GM18511 (cell line): ENCODE data around the gene CNFN.

Experiments used
- ATAC-seq: cut with Tn5 transposase; IDR thresholded peaks from one replicate; pipeline ENCODE4 v1.9.1; 2021; ENCODE audit warnings: mild to moderate bottlenecking, moderate library complexity; ENCODE audit not compliant: unreplicated experiment

Gene CNFN, protein sequence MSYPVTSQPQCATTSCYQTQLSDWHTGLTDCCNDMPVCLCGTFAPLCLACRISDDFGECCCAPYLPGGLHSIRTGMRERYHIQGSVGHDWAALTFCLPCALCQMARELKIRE

DNA sequence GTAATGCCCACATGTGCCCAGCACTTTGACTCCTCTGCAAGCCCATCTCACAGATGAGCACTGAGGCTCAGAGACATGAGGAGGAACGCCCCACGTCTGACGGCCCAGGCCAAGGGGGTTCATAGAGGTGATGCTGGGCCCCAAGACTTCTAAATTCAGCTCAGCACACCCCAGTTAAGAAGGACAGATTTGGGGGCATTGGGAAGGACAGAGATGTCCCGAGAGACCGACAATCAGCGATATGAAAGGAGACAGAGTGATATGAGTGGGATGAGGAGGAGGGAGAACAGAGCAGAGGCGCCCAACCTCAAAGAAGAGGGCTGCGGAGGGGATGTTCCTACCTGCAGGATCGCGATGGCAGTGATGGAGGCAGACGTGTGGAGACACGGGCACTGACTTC lies at the start of gene CNFN:
TSS of gene CNFN (minus strand) at position 399 of the 400 bp plus-strand sequence. CDS start 1,260 bp downstream, outside the sequence.
- ATAC-seq: no peak

DNA sequence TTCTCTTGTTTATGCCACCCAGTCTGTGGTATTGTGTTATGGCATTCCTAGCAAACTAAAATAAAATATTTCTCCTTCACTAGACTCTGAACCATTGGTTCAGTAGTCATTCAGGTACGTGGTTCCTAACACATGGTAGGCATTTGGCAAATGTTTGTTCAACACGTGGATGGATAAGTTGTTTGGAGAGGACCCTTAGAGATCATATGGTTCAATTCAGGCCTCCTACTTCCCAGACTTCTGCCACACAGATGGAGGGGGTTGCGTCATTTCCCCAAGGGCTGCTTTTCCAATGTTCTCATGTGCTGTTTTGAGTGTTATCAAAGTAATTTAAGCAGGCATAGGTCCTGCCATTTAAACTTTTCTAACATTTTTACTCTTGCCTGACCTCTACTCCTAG lies 45.9 kb upstream of the CNFN start:
- ATAC-seq: no peak

DNA sequence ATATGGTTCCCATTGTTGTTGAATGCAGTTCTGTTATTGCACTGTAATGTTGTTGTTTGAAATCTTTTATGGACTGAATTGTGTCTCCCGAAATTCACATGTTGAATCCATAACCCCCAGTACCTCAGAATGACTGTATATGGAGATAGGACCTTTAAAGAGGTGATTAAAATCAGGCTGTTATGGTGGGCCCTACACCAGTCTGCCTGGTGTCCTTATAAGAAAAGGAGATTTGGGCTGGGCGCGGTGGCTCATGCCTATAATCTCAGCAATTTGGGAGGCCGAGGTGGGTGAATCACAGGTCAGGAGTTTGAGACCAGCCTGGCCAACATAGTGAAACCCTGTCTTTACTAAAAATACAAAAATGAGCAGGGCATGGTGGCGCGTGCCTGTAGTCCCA lies 45.2 kb upstream of the CNFN start:
- no peak for ATAC-seq

DNA sequence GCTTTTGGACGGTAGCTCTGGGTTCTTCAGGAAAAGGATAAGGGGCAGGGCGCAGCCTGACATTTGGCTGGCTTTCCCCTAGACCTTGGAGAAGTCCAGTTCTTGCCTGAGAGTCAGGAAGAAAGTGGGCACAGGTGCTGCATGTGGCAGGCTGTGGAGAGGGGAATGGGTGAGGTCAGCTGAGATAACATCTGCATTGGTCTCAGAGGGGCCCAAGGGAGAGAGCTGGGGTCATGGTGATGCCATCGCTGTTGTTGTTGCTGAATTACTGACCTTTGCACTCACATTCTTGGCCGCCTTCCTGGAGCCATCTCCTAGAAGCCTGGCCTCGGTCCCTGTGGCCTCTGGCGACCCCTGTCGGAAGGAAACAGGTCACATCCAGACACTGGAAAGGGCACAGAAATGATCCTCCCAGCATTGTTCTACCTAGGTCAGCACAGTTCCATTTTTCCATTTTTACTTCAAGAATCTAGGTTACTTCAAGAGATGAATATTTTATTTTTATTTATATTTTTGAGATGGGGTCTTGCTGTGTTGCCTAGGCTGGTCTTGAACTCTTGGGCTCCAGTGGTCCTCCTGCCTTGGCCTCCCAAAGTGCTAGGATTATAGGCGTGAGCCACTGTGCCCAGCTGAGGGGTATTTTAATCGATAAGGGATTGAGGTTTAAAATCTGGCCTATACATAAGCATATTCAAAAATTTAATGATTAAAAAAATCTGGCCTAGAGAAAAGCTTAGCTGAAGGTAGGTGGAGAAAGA lies 43.6 kb upstream of the CNFN start:
- ATAC-seq: no peak

DNA sequence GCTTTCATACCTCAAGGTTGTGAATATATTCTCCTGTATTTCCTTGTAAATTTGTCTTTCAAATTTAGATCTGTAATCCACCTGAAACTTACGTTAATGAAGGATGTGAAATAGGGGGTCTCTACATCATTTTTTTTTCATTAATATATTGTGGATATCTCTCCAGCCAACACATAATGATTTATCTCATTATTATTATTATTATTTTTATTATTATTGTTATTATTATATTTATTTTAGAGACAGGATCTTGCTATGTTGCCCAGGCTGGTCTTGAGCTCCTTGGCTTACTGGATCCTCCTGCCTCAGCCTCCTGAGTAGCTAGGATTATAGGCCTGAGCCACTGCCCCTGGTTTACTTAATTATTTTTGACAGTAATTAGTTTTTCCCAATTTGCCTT lies 41.4 kb upstream of the CNFN start:
- ATAC-seq: no peak

DNA sequence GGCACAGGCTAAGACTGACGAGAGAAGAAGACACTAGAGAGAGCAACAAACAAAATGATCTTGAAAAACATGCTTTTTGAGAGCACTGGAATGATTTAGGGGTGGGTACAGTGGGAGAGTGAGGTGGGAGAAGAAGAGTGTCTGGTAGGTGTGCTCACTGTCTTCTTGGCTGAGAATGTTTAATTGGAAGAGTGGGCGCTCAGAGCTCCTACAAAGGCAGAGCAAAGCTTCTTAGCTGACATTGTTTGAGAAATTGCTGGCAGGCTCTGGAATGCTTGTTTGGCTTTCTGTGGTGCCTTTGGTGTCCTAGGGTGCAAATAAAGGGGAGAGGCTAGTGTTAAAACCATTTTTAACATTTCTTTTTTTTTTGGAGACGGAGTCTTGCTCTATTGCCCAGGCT lies 38.6 kb upstream of the CNFN start:
- ATAC-seq: no peak

DNA sequence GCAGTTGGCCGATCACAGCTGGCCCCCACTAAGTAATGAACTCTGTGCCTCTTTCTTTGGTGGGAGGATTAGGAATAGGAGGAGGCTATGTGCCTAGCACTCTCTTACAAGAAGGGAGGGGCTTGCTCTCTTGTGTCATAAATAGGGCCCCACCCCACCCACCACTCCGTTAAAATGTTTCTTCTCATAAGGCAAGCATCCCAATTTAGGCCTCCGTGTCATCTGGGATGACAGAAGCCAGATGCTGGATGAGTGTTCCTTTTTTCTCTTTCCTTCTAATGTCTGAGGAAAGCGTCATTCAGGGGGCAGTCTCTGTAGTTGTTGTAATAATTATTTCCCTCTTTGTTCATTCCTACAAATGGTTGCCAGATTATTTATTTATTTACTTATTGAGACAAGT lies 37.2 kb upstream of the CNFN start, which contains the start of gene LIPE:
TSS of gene LIPE (minus strand) at position 76 of the 400 bp plus-strand sequence. CDS start 239 bp downstream, outside the sequence.
- no peak for ATAC-seq

DNA sequence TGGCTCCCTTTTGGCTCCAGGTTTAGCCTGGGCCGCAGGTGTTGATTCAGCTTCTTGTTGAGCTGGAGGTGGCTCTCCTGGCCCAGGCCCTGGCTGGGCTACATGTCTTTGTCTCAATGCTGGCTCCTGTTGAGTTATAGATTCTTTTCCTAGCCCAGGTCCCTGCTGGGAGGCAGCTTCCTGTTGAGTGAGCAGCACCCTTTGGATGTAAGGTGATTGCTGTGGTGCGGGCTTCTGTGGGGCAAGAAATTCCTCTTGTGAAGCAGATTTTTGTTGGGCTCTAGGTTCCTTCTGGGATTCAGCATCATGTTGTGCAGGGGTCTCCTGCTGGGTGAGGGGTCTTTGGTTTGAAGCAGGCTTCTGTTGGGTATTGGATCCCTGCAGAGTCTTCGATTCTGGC lies 36.5 kb upstream of the CNFN start:
- ATAC-seq: no peak

DNA sequence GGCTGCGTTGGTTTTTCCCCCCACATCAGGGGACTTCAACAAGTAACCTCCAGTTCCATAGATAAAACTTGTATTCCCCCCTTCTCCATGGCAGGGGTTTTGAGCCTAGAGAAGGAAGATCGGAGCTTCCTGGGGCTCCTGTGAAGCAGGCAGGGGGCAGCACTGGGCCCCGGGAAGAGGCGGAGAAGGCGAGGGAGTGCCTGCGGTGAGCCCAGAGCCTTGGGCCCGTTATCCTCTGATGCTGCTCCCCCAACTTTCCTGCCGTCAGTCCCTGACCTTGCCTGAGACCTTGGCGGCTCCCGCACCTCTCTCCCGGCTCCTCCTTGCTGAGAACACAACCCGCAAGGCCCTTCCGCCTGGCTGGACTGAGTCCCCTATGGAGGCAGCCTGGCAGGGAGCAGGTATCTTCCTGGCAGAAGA lies 34.6 kb upstream of the CNFN start:
- no peak for ATAC-seq

DNA sequence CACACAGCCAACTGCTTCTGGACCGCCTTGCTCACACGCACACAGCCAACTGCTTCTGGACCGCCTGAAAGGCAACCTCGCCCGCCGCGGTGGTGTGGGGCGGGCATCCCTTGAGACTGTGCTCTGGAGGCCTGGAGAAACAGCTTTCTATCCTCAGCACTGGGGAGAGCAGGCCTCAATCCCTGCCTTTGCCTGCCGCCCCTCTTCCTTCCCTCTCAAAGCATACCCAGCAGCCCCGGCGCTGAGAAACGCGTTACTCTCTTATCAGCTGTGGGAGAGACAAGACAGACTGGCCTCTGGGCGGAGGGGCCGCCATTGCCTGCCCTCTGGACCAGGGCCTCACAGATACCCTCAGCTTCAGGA lies 34.2 kb upstream of the CNFN start:
- ATAC-seq: no peak

DNA sequence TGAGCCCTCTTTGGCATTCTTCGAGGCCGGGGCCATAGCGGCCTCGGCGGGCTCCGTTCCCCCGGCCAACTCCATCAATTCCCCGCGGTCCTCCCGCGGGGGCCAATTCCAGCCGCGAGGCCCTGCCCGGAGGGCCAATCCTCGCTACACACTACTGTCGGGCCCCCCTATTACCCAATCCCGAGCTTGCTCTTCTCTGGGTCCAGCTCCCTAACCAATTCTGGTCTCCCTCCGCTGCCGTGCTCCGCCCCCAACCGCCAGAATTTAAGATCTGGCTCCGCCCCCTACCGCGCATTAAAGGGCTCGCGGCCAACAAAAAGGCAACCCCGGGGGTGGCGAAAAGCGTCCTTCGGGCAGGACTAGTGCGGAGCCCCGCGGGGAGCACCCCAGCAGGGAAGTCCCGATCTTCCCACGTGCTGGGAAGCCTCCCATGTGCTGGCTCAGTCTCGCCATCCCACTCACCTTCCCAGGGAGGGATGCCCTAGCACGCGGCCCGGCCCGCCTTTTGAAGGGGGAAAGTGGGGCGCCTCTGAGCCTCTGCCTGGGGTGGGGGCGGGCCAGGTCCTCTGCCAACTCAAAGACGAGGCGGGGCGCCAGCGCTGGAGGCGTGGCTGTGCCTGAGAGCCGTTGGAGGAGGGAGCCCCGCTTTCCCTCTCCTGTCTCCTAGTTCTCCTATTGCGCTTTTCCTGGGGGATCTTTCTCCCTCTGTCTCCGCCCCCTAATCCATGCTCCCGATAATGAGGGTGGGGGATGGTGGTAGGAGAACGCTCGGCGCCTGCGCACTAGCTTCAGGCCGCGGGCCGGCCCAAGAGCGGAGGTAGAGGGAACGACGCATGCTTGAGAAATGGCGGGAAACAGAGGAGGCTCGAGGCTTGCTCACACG lies 33.6 kb upstream of the CNFN start:
- peak; percentile 90 for ATAC-seq

DNA sequence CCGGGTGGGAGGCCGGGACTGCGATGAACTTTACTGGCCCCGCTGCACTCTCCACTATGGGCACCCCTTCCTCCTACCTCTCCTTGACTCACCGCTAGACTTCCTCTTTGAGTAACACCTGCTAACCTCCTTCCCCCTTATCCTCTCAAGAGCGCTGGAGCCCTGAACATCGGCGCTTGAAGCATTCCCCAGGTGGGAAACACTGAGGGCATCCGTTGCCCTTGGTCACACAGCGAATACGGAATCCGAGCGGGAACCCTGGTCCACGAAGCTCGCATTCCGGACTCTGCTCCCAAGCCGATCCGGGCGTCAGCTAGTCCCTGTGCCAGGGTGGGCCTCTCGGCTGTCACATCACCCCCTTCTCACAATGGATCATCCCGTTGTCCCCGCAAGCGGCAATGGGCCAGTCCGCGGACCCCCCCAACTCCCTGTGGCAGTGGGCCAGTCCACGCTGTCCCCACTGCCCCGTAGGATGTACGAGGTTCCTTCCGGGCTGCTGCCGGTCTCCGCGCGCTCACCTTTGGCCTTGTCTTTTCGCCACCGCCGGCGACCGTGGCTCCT lies 32.9 kb upstream of the CNFN start:
- peak; percentile 50 for ATAC-seq

DNA sequence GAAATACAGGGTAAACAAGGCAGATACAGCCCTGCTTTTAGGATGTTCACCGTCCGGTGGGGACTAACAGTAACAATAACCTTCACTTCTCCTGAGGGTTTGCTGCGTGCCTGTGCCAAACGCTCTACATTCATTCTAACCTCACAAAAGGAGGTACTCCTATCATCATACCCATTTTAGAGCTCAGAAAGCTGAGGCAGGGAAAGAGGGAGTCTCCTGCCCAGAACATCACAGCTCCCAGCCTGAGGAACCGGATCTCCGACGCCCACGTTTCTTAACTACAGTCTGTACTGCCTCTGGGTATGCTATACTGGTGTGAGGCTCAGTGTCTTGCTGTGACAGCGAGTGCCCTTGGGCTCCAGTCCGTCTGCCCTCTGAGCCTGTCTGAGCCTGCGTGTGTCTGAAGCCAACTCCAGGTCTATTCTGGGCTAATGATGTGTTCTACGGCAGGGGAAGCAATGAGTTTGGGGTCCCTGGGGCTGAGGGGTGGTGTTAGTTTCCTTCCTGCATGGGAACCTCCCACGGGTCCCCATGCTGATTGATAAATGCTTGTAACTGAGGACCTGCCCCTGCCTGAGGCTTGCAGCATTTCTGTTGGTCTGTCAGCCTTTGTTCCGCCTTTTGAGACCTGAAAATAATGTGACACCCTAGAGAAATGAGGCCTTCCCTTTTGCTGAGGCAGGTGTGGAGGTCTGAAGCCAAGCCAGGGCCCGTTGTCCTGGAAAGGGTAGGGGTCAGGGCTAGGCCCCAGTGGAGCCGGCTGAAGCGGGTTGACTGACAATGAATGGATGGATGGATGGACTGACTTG lies 32.2 kb upstream of the CNFN start:
- peak; percentile 25 for ATAC-seq

DNA sequence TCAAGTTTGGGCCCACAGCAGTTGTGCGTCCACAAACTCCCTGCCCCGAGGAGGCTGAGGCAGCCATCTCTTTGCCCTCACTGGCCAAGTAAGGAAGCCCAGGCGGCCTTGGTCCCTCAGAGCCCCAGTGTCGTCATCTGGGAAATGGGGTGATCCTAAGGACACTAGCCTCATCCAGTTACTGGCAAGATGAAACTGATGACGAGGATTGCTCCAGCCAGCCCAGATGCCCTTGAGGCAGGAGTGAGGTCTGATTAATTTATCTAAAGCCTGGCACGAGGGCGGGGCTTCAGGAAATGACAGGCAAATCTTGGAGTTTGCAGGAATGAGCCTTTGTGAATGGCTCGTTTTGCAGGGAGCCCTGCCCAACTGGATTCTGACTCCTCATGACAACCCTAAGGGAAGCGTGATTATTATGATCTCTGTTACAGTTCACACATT lies 31.5 kb upstream of the CNFN start:
- ATAC-seq: no peak

DNA sequence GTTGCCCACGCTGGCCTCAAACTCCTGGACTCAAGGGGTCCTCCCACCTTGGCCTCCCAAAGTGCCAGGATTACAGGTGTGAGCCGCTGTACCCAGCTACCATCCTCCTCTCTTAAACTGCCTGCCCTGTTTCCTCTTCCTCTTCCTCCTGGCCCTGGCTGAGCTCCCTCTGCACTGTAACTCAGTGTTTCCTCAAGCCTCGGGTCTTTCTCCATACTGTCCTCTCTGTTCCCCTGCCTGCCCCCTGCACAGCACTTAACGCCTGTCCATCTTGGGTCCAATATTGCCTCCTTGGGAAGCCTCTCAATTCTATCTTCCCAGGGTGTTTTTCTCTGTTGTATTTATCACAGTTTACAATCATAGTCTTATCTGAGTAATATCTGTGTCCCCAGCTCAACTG lies 31.0 kb upstream of the CNFN start:
- ATAC-seq: no peak

DNA sequence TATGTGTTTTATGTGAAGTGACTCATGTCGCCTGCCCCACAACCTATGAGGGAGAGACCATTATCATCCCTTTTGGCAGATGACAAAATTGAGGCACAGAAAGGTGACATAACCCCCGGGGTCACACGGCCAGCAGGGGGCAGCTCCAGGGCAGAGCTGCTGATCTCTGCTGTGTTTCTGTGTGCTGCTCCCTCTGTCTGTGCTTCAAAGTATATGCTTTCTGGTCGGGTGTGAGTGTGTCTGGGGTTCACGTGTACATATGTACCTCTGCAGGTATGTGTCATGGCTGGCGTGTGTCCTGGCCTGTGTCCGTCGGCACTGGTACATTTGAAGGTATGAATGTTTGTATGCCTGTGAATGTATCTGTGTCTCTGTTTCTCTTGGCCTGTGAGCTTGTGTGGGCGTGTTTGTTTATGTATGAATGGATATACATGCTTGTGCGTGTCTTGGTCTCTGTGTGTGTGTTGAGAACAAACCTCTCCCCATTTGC lies 30.0 kb upstream of the CNFN start:
- no peak for ATAC-seq

DNA sequence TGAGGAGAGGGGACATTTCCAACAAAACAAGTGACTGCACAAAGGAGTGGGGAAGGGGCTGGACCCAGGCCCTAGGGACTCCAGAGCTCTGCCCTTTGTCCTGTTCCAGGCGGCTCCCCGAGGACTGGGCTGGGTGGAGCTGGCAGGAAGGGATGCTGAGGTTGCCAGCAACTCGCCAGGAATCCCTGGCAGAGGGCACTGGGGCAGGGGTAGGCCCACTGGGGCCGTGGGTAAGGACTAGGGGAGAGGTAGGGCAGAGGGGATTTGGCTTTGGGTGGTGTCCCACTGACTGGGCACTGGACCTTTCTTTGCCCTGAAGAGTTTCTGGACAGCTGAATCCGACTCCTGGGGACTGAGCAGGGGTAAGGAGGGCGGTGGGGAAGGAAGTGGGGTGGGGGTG lies 29.2 kb upstream of the CNFN start:
- no peak for ATAC-seq

DNA sequence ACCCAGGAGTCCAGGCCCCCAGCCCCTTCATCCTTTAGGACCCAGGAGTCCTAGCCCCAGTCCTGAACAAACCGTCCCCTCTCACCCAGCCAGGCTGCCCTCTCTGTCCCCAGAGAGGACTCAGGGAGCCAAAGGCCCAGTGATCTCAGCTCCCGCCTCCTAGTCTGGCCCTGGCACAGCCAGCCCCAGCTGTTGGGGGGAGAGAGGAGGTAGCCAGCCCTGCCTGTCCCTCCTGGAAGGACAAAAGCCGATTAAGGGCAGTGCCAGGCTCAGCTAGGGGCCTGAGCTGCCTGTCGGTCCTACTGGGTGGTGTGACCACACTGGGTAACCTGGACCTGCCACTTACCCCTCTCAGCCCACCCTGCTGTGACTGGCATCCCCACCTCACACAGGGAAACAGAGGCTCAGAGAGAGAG lies 22.6 kb upstream of the CNFN start:
- no peak for ATAC-seq

DNA sequence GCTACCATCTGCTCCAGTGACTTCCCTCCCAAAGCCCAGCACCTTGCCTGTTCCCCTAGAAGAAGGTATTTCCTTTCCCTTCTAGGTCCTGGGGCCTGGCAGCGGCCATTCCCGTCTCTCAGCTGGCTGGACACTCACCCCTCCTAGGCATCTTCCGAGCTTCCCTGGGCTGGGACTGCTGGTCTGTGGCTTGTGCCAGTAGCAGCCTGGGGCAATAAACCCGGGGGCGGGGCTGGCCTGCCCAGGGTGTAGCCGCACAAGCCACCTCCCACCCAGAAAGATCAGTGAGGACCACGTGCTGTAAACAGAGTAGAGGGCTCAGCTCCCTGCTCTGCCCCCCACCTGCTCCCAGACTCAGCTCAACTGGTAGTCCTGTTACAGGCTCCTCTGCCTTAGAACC lies 22.1 kb upstream of the CNFN start:
- no peak for ATAC-seq

DNA sequence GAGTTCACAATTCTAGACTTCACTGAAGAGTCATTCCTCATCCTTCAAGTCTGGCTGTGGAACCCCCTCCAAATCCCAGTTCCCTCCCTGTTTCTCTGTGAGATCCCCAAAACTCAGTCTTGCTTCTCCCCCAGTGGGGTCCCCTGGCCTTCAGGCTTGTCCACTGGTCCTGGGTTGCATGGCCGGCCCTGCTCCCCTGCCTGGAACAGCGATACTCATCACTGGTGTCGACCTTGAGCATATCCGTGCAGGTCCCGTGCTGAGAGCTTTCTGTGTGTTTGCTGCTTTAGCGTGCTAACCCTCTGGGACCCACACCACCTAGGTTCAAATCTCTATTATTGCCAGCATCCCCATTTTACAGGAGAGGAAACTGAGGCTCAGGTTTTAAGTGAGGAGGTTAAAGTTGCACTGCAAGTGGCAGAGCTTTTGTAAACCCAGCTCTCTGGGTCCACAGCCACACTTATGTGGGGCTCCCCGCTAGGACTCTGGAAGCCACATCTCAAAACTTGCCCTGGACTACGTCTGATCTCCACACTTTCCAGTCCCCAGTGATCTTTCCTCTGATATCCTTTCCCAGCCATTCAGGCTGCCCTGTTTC lies 21.6 kb upstream of the CNFN start:
- ATAC-seq: no peak
